GM12891 (cell line): ENCODE measurements around the gene ARL6IP1.

Experiments
- POLR2A ChIP-seq: IDR thresholded peaks from 2 replicates; pipeline ENCODE4 v1.6.1; 2011; ENCODE audit warnings: low read depth, low read length, control low read depth
- TAF1 ChIP-seq: IDR thresholded peaks from 2 replicates; pipeline ENCODE4 v1.6.1; 2011; ENCODE audit warnings: low read depth, low read length, control low read depth

GRCh38 chr16:18809165-18809564 lies 7.8 kb upstream of the ARL6IP1 start:
- TF ChIP-seq POLR2A: no peak
- TF ChIP-seq TAF1: no peak
